ENCODE data around the gene CYFIP1.

The CYFIP1 gene

DNA sequence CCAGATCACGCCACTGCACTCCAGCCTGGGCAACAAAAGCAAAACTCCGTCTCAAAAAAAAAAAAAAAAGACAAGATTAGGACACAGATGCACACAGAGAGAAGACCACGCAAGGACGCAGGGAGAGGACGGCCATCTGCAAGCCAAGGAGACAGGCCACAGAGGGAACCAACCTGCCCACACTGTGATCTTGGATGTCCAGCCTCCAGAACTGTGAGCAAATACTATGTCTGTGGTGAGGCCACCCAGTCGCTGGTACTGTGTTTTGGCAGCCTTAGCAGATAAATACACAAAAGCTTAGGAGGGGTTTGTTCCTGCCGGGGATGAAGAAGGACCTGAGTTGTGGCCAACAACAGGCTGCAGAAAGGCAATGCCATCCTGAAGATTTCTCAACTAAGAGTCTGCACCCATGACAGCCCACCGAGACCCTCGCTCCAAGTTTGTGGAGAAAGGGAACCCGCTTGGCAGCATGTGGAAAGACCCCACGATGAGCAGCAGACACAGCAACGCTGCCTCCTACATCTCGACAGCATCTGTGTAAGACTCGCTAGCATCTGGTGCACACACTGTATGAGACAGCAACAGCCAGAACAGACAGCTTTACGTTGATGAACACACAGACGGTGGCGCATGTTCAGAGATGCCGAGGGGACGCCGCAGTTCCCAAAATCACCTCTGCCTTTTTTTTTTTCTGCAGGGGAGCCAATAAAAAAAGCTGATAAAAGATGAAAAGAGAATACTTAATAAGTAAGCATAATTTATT is 13.7 kb downstream of the CYFIP1 start:
- Histone ChIP-seq H3K27me3 (ENCODE audit: control insufficient read depth, insufficient read depth, low read length) (no peaks in the 10 kb centered on the region), H3K4me3 (ENCODE audit: low read depth, low read length) (no peak overlapping the region), H3K9ac (ENCODE audit: low read depth, low read length) (no peak overlapping the region), H3K4me1 (ENCODE audit: control insufficient read depth, insufficient read depth, low read length) (peaks cover 5% of the 10 kb centered on the region), H3K36me3 (ENCODE audit: control insufficient read depth, insufficient read depth, low read length) (no peaks in the 10 kb centered on the region), H3K9me3 (ENCODE audit: control insufficient read depth, insufficient read depth, low read length) (no peaks in the 10 kb centered on the region)

DNA sequence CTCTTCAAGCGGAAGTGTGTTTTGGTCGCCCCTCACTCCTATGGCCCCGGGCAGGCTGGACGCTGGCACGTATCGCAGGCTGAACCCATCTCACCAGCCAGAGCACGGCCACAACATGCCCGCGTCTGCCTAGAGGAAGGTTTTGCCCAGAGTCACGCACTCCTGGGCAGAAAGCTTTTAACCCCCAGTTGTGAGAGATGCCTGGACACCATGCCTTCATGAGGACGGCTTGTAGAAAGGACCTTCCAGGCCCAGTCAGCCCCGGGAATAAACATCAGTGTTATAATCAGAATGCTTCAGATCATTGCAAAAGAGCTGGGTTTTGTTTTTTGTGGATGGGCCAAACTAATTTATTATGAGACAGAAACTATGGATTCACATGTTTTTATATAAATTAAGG is 16.5 kb downstream of the CYFIP1 start:
- no peak overlapping the region for H3K4me3 ChIP-seq (ENCODE audit: low read depth, low read length)
- H3K9ac ChIP-seq (ENCODE audit: low read depth, low read length): no peak overlapping the region
- peaks cover 3% of the 10 kb centered on the region for H3K4me1 ChIP-seq (ENCODE audit: control insufficient read depth, insufficient read depth, low read length)

DNA sequence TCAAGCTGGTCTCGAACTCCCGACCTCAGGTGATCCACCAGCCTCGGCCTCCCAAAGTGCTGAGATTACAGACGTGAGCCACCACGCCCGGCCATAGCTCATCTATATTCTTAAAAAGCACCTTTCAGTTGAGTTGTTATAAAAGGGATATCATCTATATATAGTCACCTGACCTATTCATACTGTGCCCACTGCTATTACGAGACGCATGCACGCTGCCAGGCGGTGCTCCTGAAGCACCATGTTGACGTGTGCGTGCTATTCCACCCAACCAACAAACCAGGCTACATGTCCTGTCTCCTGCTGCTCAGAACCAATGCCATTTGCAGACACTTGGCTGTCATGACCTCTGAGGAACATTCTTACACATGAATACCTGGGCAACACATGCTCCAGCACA is 17.6 kb downstream of the CYFIP1 start:
- H3K4me1 ChIP-seq (ENCODE audit: control insufficient read depth, insufficient read depth, low read length): no peaks in the 10 kb centered on the region
- no peak overlapping the region for H3K4me3 ChIP-seq (ENCODE audit: low read depth, low read length)
- no peak overlapping the region for H3K9ac ChIP-seq (ENCODE audit: low read depth, low read length)
- H3K9me3 ChIP-seq (ENCODE audit: control insufficient read depth, insufficient read depth, low read length): no peaks in the 10 kb centered on the region
- H3K36me3 ChIP-seq (ENCODE audit: control insufficient read depth, insufficient read depth, low read length): no peaks in the 10 kb centered on the region
- no peaks in the 10 kb centered on the region for H3K27me3 ChIP-seq (ENCODE audit: control insufficient read depth, insufficient read depth, low read length)

More for the DNA sequence above, 16.5 kb downstream of the CYFIP1 start:
- Histone ChIP-seq H3K9me3 (ENCODE audit: control insufficient read depth, insufficient read depth, low read length) (no peaks in the 10 kb centered on the region), H3K27me3 (ENCODE audit: control insufficient read depth, insufficient read depth, low read length) (no peaks in the 10 kb centered on the region), H3K36me3 (ENCODE audit: control insufficient read depth, insufficient read depth, low read length) (no peaks in the 10 kb centered on the region)

DNA sequence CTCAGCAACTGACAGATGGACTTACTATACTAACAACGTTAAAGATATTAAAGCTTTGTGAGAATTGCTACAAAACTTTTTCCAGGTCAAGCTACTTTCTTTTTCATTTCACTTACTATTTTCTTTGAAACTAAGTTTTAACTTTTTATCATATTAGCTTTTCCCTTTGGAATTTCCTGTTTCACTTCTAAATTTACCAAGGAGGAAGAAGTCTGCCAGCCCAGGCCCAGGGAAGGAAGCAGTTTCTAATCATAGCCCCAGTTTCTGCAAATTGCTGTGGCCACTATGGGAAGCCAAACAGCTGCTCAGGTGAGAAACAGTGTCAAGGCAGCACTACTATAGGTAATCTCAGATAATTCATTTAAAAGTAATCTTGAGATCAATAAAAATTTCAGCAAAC is 18.4 kb downstream of the CYFIP1 start:
- no peaks in the 10 kb centered on the region for H3K9me3 ChIP-seq (ENCODE audit: control insufficient read depth, insufficient read depth, low read length)
- no peaks in the 10 kb centered on the region for H3K4me1 ChIP-seq (ENCODE audit: control insufficient read depth, insufficient read depth, low read length)
- no peaks in the 10 kb centered on the region for H3K27me3 ChIP-seq (ENCODE audit: control insufficient read depth, insufficient read depth, low read length)
- no peak overlapping the region for H3K4me3 ChIP-seq (ENCODE audit: low read depth, low read length)
- H3K9ac ChIP-seq (ENCODE audit: low read depth, low read length): no peak overlapping the region
- H3K36me3 ChIP-seq (ENCODE audit: control insufficient read depth, insufficient read depth, low read length): no peaks in the 10 kb centered on the region

DNA sequence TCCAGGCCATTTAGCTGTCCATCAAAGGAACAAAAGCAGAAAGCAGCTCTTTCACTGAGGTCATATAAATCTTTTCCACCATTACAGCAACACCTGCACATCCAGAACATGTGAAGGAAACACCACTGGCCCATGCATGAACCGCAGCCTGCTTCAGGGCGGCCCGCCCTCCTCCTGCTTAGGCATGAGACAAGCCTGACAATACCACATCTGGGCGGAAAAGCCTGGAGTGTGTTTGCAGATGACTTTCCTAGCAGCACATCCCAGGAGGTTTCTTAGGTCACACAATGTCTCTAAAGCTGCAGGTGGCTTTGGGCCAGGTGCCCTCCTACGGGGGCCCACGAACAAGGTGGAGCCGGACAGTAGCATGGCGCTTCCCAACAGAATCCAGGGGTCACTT is 19.6 kb downstream of the CYFIP1 start:
- H3K4me1 ChIP-seq (ENCODE audit: control insufficient read depth, insufficient read depth, low read length): no peaks in the 10 kb centered on the region
- no peaks in the 10 kb centered on the region for H3K27me3 ChIP-seq (ENCODE audit: control insufficient read depth, insufficient read depth, low read length)
- H3K36me3 ChIP-seq (ENCODE audit: control insufficient read depth, insufficient read depth, low read length): no peaks in the 10 kb centered on the region
- no peak overlapping the region for H3K4me3 ChIP-seq (ENCODE audit: low read depth, low read length)
- no peak overlapping the region for H3K9ac ChIP-seq (ENCODE audit: low read depth, low read length)
- H3K9me3 ChIP-seq (ENCODE audit: control insufficient read depth, insufficient read depth, low read length): no peaks in the 10 kb centered on the region

DNA sequence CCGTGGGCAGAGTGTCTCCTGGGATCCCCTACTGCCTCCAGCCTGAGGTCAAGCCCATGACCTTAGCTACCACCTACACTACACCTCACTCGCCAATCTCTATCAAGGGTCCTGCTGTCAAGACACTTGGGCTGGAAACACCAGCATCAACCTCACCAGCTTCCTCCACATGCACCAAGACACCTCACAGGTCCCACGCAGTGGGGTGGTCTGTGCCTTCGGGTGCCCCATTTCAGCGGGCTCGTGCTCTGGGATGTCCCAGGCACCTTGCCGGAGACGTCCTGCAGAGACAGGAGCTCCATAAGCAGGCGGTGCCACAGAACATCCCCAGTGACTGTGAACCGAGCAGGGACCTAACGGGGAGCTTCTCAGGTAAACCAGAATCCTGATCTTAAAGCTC is 20.0 kb downstream of the CYFIP1 start:
- Histone ChIP-seq H3K36me3 (ENCODE audit: control insufficient read depth, insufficient read depth, low read length) (no peaks in the 10 kb centered on the region), H3K9me3 (ENCODE audit: control insufficient read depth, insufficient read depth, low read length) (no peaks in the 10 kb centered on the region), H3K4me1 (ENCODE audit: control insufficient read depth, insufficient read depth, low read length) (no peaks in the 10 kb centered on the region), H3K9ac (ENCODE audit: low read depth, low read length) (no peak overlapping the region), H3K4me3 (ENCODE audit: low read depth, low read length) (no peak overlapping the region), H3K27me3 (ENCODE audit: control insufficient read depth, insufficient read depth, low read length) (no peaks in the 10 kb centered on the region)

DNA sequence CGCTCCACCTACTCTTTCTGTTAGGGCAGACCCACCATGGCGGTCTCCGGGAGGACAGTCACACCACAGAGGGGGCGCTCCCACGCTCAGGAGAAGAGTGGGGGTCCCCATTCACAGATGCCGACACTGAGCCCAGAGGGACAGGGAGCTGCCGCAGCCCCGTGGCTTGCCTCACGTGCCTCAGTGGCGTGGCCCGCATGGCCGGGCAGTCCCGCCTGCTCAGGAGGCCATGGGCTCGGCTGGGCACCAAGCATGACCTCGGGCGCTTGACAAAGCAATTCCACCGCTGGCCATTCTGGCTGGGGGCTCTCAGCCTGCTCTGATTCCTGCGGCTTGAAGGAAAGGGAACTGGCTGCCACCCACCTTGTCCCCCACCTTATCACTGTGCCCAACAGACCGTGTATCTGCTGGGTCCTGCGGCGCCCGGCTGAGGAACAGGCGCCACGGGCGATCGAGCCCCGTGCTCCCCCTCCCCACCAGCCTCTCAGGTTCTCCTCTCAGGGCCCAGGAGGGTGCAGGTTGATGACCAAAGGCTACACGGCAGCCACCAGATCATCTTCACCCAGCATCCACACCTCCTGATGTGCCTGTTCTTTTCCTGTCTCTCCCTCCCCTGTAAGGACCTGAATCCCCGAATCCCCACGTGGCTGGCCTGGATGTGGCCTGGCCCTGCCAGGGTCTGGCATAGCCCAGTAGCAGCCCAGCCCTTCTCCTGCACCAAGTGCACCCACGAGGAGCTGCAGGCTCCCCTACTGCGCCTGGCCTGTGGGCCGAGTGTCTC is 20.7 kb downstream of the CYFIP1 start:
- Histone ChIP-seq H3K4me1 (ENCODE audit: control insufficient read depth, insufficient read depth, low read length) (no peaks in the 10 kb centered on the region), H3K4me3 (ENCODE audit: low read depth, low read length) (no peak overlapping the region), H3K9ac (ENCODE audit: low read depth, low read length) (no peak overlapping the region), H3K9me3 (ENCODE audit: control insufficient read depth, insufficient read depth, low read length) (no peaks in the 10 kb centered on the region), H3K36me3 (ENCODE audit: control insufficient read depth, insufficient read depth, low read length) (no peaks in the 10 kb centered on the region), H3K27me3 (ENCODE audit: control insufficient read depth, insufficient read depth, low read length) (no peaks in the 10 kb centered on the region)

DNA sequence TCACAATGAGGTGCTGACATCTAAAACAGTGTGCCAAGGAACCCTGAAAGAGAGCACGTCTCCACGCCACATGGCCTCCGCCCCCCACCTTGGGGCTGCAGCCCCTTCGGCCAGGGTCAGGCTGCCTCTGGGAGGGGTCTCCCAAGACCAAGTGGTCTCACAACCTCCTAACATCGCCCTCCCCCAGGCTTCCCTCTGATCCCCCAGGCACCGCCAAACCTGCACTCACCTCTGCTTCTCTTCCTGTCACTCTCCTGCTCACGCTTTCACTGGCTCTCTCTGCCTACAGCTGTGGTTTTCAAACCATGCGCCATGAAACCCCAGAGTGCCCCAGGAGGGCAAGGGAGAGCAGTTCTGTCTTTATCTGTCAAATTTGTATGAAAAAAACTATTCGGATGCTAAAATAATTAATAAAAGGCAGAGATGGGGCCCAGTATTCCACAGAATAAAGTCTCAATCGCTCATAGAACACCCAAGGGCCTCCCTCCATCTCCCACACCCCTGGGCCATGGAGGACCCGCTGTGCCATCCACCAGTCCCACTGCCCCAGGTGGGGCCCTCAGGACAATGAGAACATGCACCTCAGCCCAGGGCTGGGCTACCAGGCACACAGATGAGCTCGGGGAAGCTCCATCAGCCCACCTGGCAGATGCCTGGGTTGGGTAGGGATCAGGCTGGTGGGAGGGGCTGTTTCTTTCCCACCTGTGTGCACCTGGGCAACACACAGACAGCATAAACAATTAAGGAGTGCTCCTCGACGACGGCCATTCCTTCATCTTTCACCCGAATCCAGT is 21.5 kb downstream of the CYFIP1 start:
- no peak overlapping the region for H3K9ac ChIP-seq (ENCODE audit: low read depth, low read length)
- H3K36me3 ChIP-seq (ENCODE audit: control insufficient read depth, insufficient read depth, low read length): no peaks in the 10 kb centered on the region
- no peak overlapping the region for H3K4me3 ChIP-seq (ENCODE audit: low read depth, low read length)
- no peaks in the 10 kb centered on the region for H3K4me1 ChIP-seq (ENCODE audit: control insufficient read depth, insufficient read depth, low read length)
- no peaks in the 10 kb centered on the region for H3K27me3 ChIP-seq (ENCODE audit: control insufficient read depth, insufficient read depth, low read length)
- no peaks in the 10 kb centered on the region for H3K9me3 ChIP-seq (ENCODE audit: control insufficient read depth, insufficient read depth, low read length)

DNA sequence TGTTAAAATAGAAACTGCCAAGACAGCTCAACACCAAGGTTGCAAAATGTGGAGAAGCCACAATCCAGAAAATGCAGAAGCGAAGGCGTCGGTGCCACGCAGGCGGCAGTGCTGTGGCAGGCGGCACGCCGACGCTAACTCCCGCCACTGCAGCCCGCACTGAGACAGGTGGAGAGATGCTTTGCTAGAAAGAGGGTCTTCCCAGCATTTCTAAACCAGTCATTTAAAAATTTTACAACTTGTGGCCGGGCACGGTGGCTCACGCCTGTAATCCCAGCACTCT is 23.2 kb downstream of the CYFIP1 start:
- H3K4me1 ChIP-seq (ENCODE audit: control insufficient read depth, insufficient read depth, low read length): peaks cover 5% of the 10 kb centered on the region

DNA sequence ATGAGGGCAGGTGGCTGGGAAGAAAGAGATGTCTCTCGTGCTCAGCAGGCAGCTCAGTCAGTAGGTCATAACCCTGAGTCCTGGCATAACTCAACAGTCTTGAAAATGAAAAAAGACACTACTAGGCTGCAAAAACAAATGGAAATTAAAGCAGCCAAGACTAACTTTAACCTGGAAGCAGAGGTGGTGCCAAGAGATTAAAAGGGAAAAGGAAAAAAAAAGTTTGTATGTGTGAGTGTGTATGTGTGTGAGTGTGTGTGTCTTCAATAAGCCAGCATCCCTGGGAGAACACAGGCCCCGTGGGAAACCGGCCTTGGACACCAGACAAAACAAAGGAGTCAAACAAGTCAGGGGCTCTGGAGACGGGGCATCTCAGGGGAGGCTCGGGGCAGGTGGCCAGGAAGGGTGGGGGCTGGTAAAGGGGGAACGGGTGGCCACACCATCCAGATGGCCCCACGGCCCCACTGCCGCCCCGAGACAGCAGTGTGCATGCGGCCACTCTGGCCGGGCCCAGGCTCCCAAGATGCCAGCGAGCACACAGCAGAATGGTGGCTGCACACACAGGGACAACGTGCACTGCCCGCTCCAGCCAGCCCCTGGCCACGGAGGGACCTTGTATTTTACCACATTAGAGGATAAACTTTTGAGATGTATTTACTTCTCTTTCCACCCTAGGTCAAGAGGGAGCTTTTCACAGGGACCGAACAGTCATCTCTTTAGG is 23.8 kb downstream of the CYFIP1 start:
- no peaks in the 10 kb centered on the region for H3K36me3 ChIP-seq (ENCODE audit: control insufficient read depth, insufficient read depth, low read length)
- peaks cover 5% of the 10 kb centered on the region for H3K4me1 ChIP-seq (ENCODE audit: control insufficient read depth, insufficient read depth, low read length)
- no peak overlapping the region for H3K4me3 ChIP-seq (ENCODE audit: low read depth, low read length)
- peaks cover 8% of the 10 kb centered on the region for H3K27me3 ChIP-seq (ENCODE audit: control insufficient read depth, insufficient read depth, low read length)
- H3K9me3 ChIP-seq (ENCODE audit: control insufficient read depth, insufficient read depth, low read length): no peaks in the 10 kb centered on the region
- H3K9ac ChIP-seq (ENCODE audit: low read depth, low read length): no peak overlapping the region

More for the DNA sequence above, 23.2 kb downstream of the CYFIP1 start:
- Histone ChIP-seq H3K9me3 (ENCODE audit: control insufficient read depth, insufficient read depth, low read length) (no peaks in the 10 kb centered on the region), H3K36me3 (ENCODE audit: control insufficient read depth, insufficient read depth, low read length) (no peaks in the 10 kb centered on the region), H3K4me3 (ENCODE audit: low read depth, low read length) (no peak overlapping the region), H3K9ac (ENCODE audit: low read depth, low read length) (no peak overlapping the region), H3K27me3 (ENCODE audit: control insufficient read depth, insufficient read depth, low read length) (peaks cover 4% of the 10 kb centered on the region)

DNA sequence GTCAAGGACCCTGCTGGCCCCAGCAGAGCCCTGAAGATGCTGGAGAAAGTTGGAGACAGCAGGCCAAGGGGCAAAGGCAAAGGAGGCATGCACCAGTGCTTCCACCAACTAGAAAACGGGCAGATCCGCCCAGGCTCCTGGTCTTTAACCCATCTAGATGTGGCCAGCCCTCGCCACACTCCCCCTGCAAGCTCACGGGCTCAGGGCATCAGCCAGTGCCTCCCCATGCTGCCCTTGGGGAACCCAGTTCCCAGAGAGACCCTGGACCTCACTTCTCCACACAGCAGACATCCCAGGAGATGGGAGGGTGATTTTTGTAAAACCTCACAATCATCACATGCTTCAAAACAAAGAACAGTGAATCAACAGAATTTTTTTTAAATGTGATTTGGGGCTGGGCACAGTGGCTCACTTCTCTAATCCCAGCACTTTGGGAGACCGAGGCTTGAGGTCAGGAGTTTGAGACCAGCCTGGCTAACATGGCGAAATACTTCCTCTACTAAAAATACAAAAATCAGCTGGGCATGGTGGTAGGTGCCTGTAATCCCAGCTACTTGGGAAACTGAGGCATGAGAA is 24.5 kb downstream of the CYFIP1 start:
- Histone ChIP-seq H3K9ac (ENCODE audit: low read depth, low read length) (no peak overlapping the region), H3K36me3 (ENCODE audit: control insufficient read depth, insufficient read depth, low read length) (no peaks in the 10 kb centered on the region), H3K4me3 (ENCODE audit: low read depth, low read length) (no peak overlapping the region), H3K4me1 (ENCODE audit: control insufficient read depth, insufficient read depth, low read length) (peaks cover 5% of the 10 kb centered on the region), H3K9me3 (ENCODE audit: control insufficient read depth, insufficient read depth, low read length) (no peaks in the 10 kb centered on the region), H3K27me3 (ENCODE audit: control insufficient read depth, insufficient read depth, low read length) (peaks cover 8% of the 10 kb centered on the region)
